ENCODE data around the gene COL23A1.

The COL23A1 gene

GRCh38 chr5:178377583-178378270 is 212.5 kb downstream of the COL23A1 start:
- TF ChIP-seq, protein P1, sequence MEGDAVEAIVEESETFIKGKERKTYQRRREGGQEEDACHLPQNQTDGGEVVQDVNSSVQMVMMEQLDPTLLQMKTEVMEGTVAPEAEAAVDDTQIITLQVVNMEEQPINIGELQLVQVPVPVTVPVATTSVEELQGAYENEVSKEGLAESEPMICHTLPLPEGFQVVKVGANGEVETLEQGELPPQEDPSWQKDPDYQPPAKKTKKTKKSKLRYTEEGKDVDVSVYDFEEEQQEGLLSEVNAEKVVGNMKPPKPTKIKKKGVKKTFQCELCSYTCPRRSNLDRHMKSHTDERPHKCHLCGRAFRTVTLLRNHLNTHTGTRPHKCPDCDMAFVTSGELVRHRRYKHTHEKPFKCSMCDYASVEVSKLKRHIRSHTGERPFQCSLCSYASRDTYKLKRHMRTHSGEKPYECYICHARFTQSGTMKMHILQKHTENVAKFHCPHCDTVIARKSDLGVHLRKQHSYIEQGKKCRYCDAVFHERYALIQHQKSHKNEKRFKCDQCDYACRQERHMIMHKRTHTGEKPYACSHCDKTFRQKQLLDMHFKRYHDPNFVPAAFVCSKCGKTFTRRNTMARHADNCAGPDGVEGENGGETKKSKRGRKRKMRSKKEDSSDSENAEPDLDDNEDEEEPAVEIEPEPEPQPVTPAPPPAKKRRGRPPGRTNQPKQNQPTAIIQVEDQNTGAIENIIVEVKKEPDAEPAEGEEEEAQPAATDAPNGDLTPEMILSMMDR (IDR thresholded peaks at IDR 0.05; ENCODE audit: insufficient read depth, low read depth, low read length, missing control alignments), result no peak
- H3K4me3 ChIP-seq (ENCODE audit: low read length), result no peak overlapping the region
- no peak for DNase-seq (ENCODE audit: low read depth)

DNA sequence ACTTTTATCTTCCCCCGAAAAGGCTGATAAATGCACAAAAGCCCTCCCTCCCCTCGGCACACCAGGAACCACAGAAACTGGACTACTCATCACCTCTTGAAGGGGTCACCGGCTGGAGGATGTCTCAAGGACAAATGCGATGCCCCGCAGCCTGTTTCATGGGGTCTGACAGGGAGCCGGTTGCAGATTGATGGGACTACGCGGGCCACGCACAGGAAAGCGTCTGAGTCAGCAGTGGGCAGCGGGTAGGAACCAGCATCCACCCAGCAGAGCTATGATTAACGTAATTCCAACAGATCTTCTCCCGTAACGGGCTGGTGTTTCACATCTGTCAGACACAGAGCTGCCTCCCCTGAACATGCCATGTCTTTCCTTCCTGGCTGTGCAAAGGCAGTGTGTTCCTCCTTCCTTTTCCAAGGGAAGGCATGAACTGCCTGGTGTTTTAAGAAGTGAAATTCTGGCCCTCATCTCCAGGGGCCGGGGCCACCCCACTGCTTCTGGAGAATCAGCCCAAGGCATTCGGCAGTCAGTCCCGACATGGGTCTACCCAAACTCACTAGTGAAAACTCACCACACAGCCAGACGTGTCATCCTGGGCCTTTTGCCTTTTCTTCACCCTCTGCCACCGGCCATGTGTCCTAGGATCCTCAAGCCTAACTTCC is 213.1 kb downstream of the COL23A1 start:
- H3K4me3 ChIP-seq (ENCODE audit: low read length), result no peak overlapping the region
- no peak for DNase-seq (ENCODE audit: low read depth)
- TF ChIP-seq, protein P1 (IDR thresholded peaks at IDR 0.05; ENCODE audit: insufficient read depth, low read depth, low read length, missing control alignments), result no peak

DNA sequence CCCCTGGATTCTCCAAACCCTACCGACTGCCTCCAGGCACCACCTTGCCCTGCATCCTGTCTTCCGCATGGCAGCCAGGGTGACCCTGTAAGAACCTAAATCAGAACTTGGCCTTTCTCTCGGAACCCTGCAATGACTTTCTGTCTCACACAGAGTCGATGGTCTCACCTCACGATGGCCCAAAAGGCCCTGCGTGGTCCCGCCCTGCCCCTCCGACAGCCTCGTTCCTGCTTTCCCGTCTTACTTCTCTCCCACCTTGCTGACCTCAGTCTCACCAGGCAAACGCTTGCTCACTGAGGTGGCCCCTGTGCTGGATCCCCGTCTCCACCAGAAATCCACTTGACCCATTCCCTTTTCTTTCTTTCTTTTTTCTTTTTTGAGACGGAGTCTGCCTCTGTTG is 214.8 kb downstream of the COL23A1 start:
- H3K4me3 ChIP-seq (ENCODE audit: low read length), result no peak overlapping the region
- TF ChIP-seq, protein P1 (IDR thresholded peaks at IDR 0.05; ENCODE audit: insufficient read depth, low read depth, low read length, missing control alignments), result no peak
- no peak for DNase-seq (ENCODE audit: low read depth)

DNA sequence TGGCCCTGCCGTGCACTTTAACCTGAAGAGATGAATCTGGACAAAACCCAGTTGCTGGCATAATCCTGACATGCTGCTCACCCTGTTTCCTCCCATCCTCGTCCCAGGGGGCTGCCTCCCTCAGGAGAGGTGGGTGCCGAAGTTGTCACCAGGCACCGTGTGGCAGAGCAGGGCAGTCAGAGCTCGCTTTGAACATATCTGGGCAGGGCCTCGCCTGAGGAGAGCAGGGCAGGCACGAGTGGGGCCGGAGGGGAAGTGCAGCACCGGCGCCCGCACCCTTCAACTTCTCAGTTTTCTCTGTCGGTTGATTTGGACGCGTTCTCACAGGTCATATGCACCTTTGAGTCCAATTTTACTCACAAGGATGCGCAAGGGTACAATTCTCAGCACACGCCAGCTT is 216.5 kb downstream of the COL23A1 start:
- no peak overlapping the region for H3K4me3 ChIP-seq (ENCODE audit: low read length)
- TF ChIP-seq, protein P1 (IDR thresholded peaks at IDR 0.05; ENCODE audit: insufficient read depth, low read depth, low read length, missing control alignments), result no peak

GRCh38 chr5:178372142-178372571 is 218.0 kb downstream of the COL23A1 start:
- no peak for DNase-seq (ENCODE audit: low read depth)
- H3K4me3 ChIP-seq (ENCODE audit: low read length), result no peak overlapping the region

More for the DNA sequence above, 216.5 kb downstream of the COL23A1 start:
- no peak for DNase-seq (ENCODE audit: low read depth)

DNA sequence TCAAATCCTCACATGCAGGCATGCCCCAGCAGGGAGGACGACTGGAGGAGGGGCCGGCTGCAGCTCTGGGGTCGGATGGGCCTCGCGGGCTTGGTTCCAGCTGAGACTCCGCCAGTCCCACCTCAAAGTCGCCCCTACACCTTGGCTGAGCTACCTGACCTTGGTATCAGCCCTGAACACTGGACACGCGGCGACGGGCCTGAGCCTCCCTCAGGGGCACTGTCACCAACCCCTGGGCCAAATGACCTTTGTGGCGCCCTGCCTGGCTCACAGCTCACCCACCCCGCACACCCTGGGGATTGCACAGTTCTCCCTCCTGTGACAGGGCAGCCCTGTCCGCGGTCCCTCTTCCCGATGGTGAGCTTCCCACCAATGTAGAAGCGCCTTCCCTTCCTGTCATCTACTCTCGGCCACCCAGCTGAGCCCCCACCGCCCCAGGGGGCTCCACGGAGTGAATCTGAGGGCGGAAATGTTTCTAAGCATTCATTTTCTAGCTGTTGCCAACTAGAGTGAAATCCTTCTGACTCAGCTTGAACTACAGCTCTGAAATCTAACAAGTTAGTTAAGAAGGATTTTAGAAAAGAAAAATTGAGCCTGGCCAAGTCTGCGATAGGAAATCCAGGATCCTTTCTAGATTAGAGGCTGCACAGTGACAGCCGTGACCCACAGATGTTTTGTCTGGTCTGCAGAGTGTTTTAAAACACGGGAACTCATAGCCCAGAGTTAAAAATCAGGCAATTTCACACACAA is 218.7 kb downstream of the COL23A1 start:
- TF ChIP-seq, protein P1 (IDR thresholded peaks at IDR 0.05; ENCODE audit: insufficient read depth, low read depth, low read length, missing control alignments), result no peak
- H3K4me3 ChIP-seq (ENCODE audit: low read length), result no peak overlapping the region
- DNase-seq (ENCODE audit: low read depth), result no peak

More at GRCh38 chr5:178372142-178372571, 218.0 kb downstream of the COL23A1 start:
- TF ChIP-seq, protein P1 (IDR thresholded peaks at IDR 0.05; ENCODE audit: insufficient read depth, low read depth, low read length, missing control alignments), result no peak

Data from epithelial cell of esophagus (primary cell).